IMR-90 (cell line): ENCODE measurements around the gene NOL4.

Experiments
- CEBPB ChIP-seq: IDR thresholded peaks from 2 replicates; pipeline ENCODE4 v1.6.1; 2012; ENCODE audit warnings: low read depth, low read length, improper control_type of control experiment
- POLR2A ChIP-seq: IDR thresholded peaks from 2 replicates; pipeline ENCODE4 v1.6.1; 2012; ENCODE audit warnings: mild to moderate bottlenecking, low read depth, low read length
- TF ChIP-seq, protein P1 (sequence below): conservative IDR thresholded peaks from 2 replicates; pipeline ENCODE4 v1.5.1; 2012; ENCODE audit warnings: mild to moderate bottlenecking, low read depth, low read length, improper control_type of control experiment
- TF ChIP-seq, protein P2 (sequence below): fragments of 150-350 bp; IDR thresholded peaks from 2 replicates; pipeline ENCODE4 v1.6.1; 2017; ENCODE audit warnings: mild to moderate bottlenecking, antibody characterized with exemption, low read length, low read depth

DNA sequence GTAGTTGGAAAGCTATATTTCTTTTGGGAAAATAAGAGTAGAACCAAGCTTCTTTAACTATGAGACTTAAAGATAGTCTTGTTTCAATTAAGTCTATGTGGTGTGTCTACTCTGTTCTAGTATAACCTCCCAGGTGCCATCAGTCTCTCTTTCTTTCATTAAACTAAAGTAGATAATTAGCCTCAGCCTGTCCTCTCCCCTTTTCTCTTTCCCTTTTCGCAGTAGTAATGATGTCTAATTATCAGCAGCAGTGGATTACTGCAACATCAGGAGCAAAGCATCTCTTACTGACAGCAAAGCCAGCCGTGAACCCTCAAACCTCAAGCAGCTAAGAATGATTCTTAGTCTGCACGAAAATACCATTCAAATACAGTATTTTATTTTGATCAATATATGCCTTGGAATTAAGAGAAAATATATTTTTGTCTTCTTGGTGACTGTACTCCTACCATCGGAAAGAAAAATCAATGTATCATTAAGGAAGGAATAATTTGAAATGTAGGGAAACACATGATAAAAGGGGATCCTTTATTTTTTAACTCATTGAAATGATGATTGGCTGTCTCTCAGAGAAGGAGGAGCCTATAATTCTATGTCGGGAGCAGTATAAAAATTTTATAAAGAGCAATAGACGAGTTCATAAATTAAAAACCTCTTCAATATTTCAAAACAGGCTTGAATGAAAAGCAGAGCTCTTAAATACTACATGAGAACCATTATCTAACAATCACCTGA, 4.5 kb downstream of the NOL4 start:
- TF ChIP-seq, protein P1, sequence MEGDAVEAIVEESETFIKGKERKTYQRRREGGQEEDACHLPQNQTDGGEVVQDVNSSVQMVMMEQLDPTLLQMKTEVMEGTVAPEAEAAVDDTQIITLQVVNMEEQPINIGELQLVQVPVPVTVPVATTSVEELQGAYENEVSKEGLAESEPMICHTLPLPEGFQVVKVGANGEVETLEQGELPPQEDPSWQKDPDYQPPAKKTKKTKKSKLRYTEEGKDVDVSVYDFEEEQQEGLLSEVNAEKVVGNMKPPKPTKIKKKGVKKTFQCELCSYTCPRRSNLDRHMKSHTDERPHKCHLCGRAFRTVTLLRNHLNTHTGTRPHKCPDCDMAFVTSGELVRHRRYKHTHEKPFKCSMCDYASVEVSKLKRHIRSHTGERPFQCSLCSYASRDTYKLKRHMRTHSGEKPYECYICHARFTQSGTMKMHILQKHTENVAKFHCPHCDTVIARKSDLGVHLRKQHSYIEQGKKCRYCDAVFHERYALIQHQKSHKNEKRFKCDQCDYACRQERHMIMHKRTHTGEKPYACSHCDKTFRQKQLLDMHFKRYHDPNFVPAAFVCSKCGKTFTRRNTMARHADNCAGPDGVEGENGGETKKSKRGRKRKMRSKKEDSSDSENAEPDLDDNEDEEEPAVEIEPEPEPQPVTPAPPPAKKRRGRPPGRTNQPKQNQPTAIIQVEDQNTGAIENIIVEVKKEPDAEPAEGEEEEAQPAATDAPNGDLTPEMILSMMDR = no peak
- TF ChIP-seq POLR2A = no peak
- no peak for TF ChIP-seq CEBPB
- TF ChIP-seq, protein P2, sequence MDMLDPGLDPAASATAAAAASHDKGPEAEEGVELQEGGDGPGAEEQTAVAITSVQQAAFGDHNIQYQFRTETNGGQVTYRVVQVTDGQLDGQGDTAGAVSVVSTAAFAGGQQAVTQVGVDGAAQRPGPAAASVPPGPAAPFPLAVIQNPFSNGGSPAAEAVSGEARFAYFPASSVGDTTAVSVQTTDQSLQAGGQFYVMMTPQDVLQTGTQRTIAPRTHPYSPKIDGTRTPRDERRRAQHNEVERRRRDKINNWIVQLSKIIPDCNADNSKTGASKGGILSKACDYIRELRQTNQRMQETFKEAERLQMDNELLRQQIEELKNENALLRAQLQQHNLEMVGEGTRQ = no peak
